ENCODE measurements around the gene FAR2. TPM values are rescaled to one million over a fixed set of nuclear protein-coding genes. Genes with fewer than 3 reads are reported as not detected.

The FAR2 gene
- total and polyA plus RNA-seq, 12 donors = 1.4 to 6.7 (median 2.6) TPM

- peaks cover 0 to 15% (median 0%) of the 10 kb centered on the region in 9 donors for H3K36me3 ChIP-seq
- H3K27me3 ChIP-seq = no peaks in the 10 kb centered on the region
- DNase-seq = no peak
- 90 to 94% methylated on average over 4 of the region's 4 CpGs for WGBS, 2 donors
- H3K4me1 ChIP-seq = peaks cover 0 to 19% (median 3%) of the 10 kb centered on the region in 9 donors
- no peak for ATAC-seq
- no peak overlapping the region for H3K27ac ChIP-seq
- H3K9me3 ChIP-seq = no peaks in the 10 kb centered on the region
- intact Hi-C loops (cut with DNase I) = no loop called here
- TF ChIP-seq, protein P1, sequence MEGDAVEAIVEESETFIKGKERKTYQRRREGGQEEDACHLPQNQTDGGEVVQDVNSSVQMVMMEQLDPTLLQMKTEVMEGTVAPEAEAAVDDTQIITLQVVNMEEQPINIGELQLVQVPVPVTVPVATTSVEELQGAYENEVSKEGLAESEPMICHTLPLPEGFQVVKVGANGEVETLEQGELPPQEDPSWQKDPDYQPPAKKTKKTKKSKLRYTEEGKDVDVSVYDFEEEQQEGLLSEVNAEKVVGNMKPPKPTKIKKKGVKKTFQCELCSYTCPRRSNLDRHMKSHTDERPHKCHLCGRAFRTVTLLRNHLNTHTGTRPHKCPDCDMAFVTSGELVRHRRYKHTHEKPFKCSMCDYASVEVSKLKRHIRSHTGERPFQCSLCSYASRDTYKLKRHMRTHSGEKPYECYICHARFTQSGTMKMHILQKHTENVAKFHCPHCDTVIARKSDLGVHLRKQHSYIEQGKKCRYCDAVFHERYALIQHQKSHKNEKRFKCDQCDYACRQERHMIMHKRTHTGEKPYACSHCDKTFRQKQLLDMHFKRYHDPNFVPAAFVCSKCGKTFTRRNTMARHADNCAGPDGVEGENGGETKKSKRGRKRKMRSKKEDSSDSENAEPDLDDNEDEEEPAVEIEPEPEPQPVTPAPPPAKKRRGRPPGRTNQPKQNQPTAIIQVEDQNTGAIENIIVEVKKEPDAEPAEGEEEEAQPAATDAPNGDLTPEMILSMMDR (IDR thresholded peaks at IDR 0.05) = no peak
- no peak overlapping the region for H3K4me3 ChIP-seq
These were observed 128.2 kb downstream of the FAR2 start for GRCh38 chr12:29277231-29277630.

- Histone ChIP-seq H3K4me3 (no peak overlapping the region), H3K27me3 (no peaks in the 10 kb centered on the region), H3K36me3 (peaks cover 0 to 10% (median 0%) of the 10 kb centered on the region in 9 donors), H3K27ac (no peak overlapping the region), H3K9me3 (no peaks in the 10 kb centered on the region), H3K4me1 (peaks cover 0 to 25% (median 4%) of the 10 kb centered on the region in 9 donors)
- DNase-seq = no peak
- WGBS, 2 donors = 74 to 82% methylated on average over 3 of the region's 3 CpGs
- ATAC-seq = no peak
- intact Hi-C loops (cut with DNase I) = no loop called here
- TF ChIP-seq, protein P1 (IDR thresholded peaks at IDR 0.05) = no peak
These were observed 129.8 kb downstream of the FAR2 start for GRCh38 chr12:29278673-29279420.

- Histone ChIP-seq H3K9me3 (no peaks in the 10 kb centered on the region), H3K27ac (no peak overlapping the region), H3K36me3 (peaks cover 0 to 3% (median 0%) of the 10 kb centered on the region in 9 donors), H3K4me1 (peaks cover 0 to 28% (median 5%) of the 10 kb centered on the region in 9 donors), H3K4me3 (no peak overlapping the region), H3K27me3 (no peaks in the 10 kb centered on the region)
- TF ChIP-seq, protein P1 (IDR thresholded peaks at IDR 0.05) = no peak
- intact Hi-C loops (cut with DNase I) = no loop called here
- no peak for ATAC-seq
- no peak for DNase-seq
- 60 to 70% methylated on average over 5 of the region's 5 CpGs for WGBS, 2 donors
These were observed 132.4 kb downstream of the FAR2 start for GRCh38 chr12:29281371-29282005.

DNA sequence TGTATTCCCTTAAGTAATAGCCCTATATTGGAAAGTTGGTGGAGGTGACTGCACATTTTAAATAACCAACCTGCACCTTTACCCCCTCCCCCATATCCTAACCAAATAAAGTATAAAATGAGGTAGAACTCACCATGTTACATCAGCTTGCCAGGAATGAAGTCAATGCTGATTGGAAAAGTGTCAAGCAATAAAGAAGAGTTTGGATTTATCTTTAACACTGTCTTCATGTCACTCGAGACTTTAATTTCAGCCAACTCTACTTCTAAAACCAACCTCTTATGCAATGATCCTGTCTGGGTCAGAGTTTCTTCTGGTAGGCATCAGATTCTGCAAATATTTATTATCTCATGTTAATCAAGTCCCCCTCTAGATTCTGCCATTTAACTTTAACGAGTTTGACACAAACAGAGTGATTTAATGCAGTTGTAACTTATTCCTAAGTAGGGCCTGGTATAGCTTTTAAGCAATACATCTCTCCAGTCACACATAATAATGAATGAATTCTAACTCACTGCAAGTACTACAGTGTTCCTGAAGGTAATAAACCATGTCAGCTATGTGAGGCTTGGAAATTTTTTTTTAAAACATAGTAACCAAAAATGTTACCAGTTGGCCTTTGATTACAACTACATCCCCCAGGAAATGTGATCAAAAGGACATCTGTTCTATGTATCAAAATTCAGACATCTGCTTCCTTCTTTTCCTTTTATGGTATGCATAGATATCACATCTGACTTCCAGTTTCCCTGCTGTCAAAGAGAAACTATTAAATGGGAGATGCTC lies 133.1 kb downstream of the FAR2 start:
- WGBS, 2 donors = 49 to 65% methylated on average over 2 of the region's 2 CpGs
- TF ChIP-seq, protein P1 (IDR thresholded peaks at IDR 0.05) = no peak

More for the DNA sequence above, 133.1 kb downstream of the FAR2 start:
- H3K27ac ChIP-seq = no peak overlapping the region
- peaks cover 0 to 28% (median 5%) of the 10 kb centered on the region in 9 donors for H3K4me1 ChIP-seq
- peaks cover 0 to 3% (median 0%) of the 10 kb centered on the region in 9 donors for H3K36me3 ChIP-seq
- H3K9me3 ChIP-seq = no peaks in the 10 kb centered on the region
- intact Hi-C loops (cut with DNase I) = no loop called here
- no peak overlapping the region for H3K4me3 ChIP-seq
- peak in 3 of 8 donors; percentile 24 to 53 (median 46) for ATAC-seq
- H3K27me3 ChIP-seq = no peaks in the 10 kb centered on the region
- DNase-seq = no peak
